Loucy (cell line): ENCODE results near the gene SLC29A3.

Source experiments
- CTCF ChIP-seq: fragments of 200-600 bp; sonication (generic); conservative IDR thresholded peaks from 2 replicates; pipeline ENCODE4 v1.5.1; 2014; ENCODE audit warnings: mild to moderate bottlenecking, antibody characterized with exemption, low read length
- EZH2phosphoT487 ChIP-seq: fragments of 200-600 bp; IDR thresholded peaks from 2 replicates; pipeline ENCODE4 v1.6.1; 2018; ENCODE audit warnings: antibody characterized with exemption, mild to moderate bottlenecking, moderate library complexity, borderline replicate concordance

- no peak for TF ChIP-seq CTCF
- TF ChIP-seq EZH2phosphoT487, result no peak
Observed at GRCh38 chr10:71319800-71320392, 837 bp downstream of the SLC29A3 start.
